ENCODE results near the gene IP6K3. TPM values are rescaled to one million over a fixed set of nuclear protein-coding genes. Genes with fewer than 3 reads are reported as not detected.

IP6K3 gene
- polyA plus RNA-seq, 1 donor = 0.34 TPM

DNA sequence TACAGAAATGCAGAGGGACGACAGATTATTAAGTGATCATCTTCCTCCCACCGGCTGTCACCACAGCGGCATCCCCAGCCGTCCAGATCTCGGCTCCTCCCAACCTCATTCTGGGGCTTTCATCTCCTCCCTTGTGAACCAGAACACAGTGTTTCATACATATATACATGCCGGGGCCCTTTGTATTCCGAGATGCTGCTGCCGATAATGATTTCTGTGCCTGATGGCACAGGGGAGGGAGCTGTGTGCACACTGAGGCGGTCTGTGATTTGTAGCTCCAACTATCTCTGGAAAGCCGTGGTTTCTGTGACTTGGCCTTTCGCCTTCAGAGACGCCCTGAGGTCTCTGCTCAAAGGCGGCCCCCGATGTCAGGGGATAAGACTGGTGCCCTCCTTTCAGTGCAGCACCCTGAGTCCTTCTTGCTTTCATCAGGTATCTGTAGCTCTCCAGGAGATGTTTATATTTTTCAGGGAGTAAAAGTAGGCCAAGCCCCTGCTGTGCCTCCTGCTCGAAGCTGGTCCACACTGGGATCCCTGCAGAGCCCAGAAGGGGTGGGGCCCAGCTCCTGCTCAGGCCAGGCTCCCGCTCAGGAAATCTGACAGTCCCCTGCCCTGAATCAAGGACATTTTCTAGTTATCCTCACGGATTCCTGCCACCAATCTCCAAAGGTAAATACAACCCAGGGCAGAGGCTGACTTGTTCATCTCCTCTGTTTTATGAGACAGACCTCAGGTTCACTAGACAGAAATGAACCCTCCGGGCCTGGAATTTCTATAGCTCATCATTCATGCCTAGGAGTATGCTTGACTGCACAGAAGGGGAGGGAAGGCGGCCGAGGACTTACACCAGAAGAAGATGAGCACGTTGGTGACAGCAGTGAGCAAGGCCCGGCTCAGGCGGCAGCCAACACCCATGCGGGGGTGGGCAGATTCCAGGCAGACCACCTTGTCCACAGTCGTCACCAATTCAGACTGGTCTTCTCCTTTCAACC, 31.0 kb upstream of the IP6K3 start:
- no peak for DNase-seq
- Histone ChIP-seq H3K4me1 (ENCODE audit: control insufficient read depth, insufficient read depth, low read length) (no peaks in the 10 kb centered on the region), H3K9me3 (ENCODE audit: control insufficient read depth, low read depth, low read length) (no peaks in the 10 kb centered on the region), H3K4me3 (ENCODE audit: low read length) (no peak overlapping the region), H3K27me3 (ENCODE audit: control insufficient read depth, insufficient read depth, low read length) (no peaks in the 10 kb centered on the region), H3K36me3 (ENCODE audit: control insufficient read depth, insufficient read depth, low read length) (peaks cover 94% of the 10 kb centered on the region), H3K27ac (ENCODE audit: low read length) (no peak overlapping the region)
- WGBS (ENCODE audit: insufficient coverage, low lambda C conversion rate) = 95% methylated on average over 4 of the region's 25 CpGs

DNA sequence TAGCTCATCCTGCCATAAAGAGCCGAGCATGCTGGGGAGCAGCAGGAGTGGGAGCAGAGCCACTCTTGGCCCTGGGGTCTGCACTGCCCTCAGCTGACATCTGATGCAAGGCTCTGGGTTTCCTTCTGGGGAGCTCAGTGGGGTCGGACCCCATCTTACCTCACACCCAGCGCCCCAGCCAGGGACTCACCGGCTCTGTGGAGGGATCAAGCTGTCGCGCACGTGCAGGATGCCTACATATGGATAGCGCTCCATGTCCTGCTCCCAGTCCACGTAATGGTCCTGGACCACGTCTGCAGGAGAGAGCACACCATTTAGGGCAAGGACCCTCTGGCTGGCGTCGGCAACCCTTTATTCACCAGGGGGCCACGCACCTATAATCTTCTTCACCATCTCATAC, 30.1 kb upstream of the IP6K3 start:
- Histone ChIP-seq H3K4me3 (ENCODE audit: low read length) (no peak overlapping the region), H3K9me3 (ENCODE audit: control insufficient read depth, low read depth, low read length) (no peaks in the 10 kb centered on the region), H3K27ac (ENCODE audit: low read length) (no peak overlapping the region), H3K36me3 (ENCODE audit: control insufficient read depth, insufficient read depth, low read length) (peaks cover 94% of the 10 kb centered on the region), H3K4me1 (ENCODE audit: control insufficient read depth, insufficient read depth, low read length) (peaks cover 5% of the 10 kb centered on the region), H3K27me3 (ENCODE audit: control insufficient read depth, insufficient read depth, low read length) (no peaks in the 10 kb centered on the region)
- DNase-seq = no peak
- no CpG with 5 or more reads among the region's 13 CpGs for WGBS (ENCODE audit: insufficient coverage, low lambda C conversion rate)

GRCh38 chr6:33776186-33776585, 29.5 kb upstream of the IP6K3 start:
- Histone ChIP-seq H3K4me3 (ENCODE audit: low read length) (no peak overlapping the region), H3K36me3 (ENCODE audit: control insufficient read depth, insufficient read depth, low read length) (peaks cover 89% of the 10 kb centered on the region), H3K27ac (ENCODE audit: low read length) (no peak overlapping the region), H3K9me3 (ENCODE audit: control insufficient read depth, low read depth, low read length) (no peaks in the 10 kb centered on the region), H3K27me3 (ENCODE audit: control insufficient read depth, insufficient read depth, low read length) (no peaks in the 10 kb centered on the region), H3K4me1 (ENCODE audit: control insufficient read depth, insufficient read depth, low read length) (peaks cover 10% of the 10 kb centered on the region)
- WGBS (ENCODE audit: insufficient coverage, low lambda C conversion rate) = no CpG with 5 or more reads among the region's 4 CpGs
- DNase-seq = no peak

DNA sequence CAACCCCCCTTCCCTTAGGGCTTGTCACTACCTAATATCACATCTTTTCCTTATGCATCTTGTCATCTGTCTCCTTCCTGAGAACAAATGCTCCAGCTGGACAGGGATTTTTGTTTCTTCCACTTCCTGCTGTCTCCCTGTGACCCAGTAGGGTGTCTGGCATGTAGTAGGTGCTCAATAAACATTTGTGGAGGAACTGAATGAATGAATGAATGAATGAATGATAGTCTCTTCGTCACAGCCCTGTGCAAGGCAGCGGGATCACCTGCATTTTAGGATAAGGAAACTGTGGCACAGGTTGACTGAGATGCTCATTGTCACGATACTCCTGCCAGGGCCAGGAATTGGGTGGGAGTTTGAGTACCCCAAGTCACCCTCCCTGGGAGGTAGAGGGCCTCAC, 28.1 kb upstream of the IP6K3 start:
- H3K36me3 ChIP-seq (ENCODE audit: control insufficient read depth, insufficient read depth, low read length) = peaks cover 75% of the 10 kb centered on the region
- no peak for DNase-seq
- peaks cover 21% of the 10 kb centered on the region for H3K4me1 ChIP-seq (ENCODE audit: control insufficient read depth, insufficient read depth, low read length)
- H3K9me3 ChIP-seq (ENCODE audit: control insufficient read depth, low read depth, low read length) = no peaks in the 10 kb centered on the region
- WGBS (ENCODE audit: insufficient coverage, low lambda C conversion rate) = 100% methylated on average over 2 of the region's 3 CpGs
- no peaks in the 10 kb centered on the region for H3K27me3 ChIP-seq (ENCODE audit: control insufficient read depth, insufficient read depth, low read length)
- no peak overlapping the region for H3K4me3 ChIP-seq (ENCODE audit: low read length)
- no peak overlapping the region for H3K27ac ChIP-seq (ENCODE audit: low read length)

DNA sequence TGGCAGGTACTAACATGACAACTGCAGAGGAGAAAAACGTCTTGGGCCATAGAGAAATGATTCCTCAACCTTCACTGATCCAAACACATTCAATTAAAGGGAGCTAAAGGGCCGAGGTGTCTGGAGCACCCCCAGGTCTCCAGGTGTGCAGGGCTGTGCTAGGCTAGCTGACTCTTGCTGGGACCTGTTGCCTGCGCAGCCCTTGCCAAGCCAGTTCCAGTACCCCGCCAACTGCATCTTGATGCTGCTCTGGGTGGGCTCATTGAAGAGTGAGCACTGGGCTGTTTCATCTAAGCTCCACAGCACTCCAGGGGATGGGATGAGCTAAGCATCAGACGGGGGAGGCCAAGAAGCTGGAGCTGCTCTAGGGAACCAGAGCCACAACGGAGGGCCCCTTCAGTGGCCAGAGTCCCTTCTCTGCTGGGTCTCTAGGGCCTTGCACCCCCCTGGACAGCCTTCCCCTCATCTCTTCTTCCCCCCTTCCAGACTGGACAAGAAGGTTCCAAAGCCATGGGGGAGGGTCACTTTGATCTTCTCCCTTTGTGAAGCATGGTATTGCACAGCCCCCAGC, 26.3 kb upstream of the IP6K3 start:
- peaks cover 21% of the 10 kb centered on the region for H3K4me1 ChIP-seq (ENCODE audit: control insufficient read depth, insufficient read depth, low read length)
- peaks cover 57% of the 10 kb centered on the region for H3K36me3 ChIP-seq (ENCODE audit: control insufficient read depth, insufficient read depth, low read length)
- no peak for DNase-seq
- no CpG with 5 or more reads among the region's 6 CpGs for WGBS (ENCODE audit: insufficient coverage, low lambda C conversion rate)
- no peak overlapping the region for H3K27ac ChIP-seq (ENCODE audit: low read length)
- H3K27me3 ChIP-seq (ENCODE audit: control insufficient read depth, insufficient read depth, low read length) = no peaks in the 10 kb centered on the region
- H3K4me3 ChIP-seq (ENCODE audit: low read length) = no peak overlapping the region
- H3K9me3 ChIP-seq (ENCODE audit: control insufficient read depth, low read depth, low read length) = no peaks in the 10 kb centered on the region

- Histone ChIP-seq H3K4me1 (ENCODE audit: control insufficient read depth, insufficient read depth, low read length) (peaks cover 21% of the 10 kb centered on the region), H3K9me3 (ENCODE audit: control insufficient read depth, low read depth, low read length) (no peaks in the 10 kb centered on the region), H3K27ac (ENCODE audit: low read length) (peak overlapping the region; percentile 43), H3K4me3 (ENCODE audit: low read length) (no peak overlapping the region), H3K27me3 (ENCODE audit: control insufficient read depth, insufficient read depth, low read length) (no peaks in the 10 kb centered on the region), H3K36me3 (ENCODE audit: control insufficient read depth, insufficient read depth, low read length) (peaks cover 50% of the 10 kb centered on the region)
- no peak for DNase-seq
- no CpG with 5 or more reads among the region's 24 CpGs for WGBS (ENCODE audit: insufficient coverage, low lambda C conversion rate)
These were observed 25.6 kb upstream of the IP6K3 start for GRCh38 chr6:33772082-33772830.

GRCh38 chr6:33771146-33772081, 24.7 kb upstream of the IP6K3 start:
- H3K36me3 ChIP-seq (ENCODE audit: control insufficient read depth, insufficient read depth, low read length) = peaks cover 41% of the 10 kb centered on the region
- WGBS (ENCODE audit: insufficient coverage, low lambda C conversion rate) = no CpG with 5 or more reads among the region's 47 CpGs
- H3K27me3 ChIP-seq (ENCODE audit: control insufficient read depth, insufficient read depth, low read length) = no peaks in the 10 kb centered on the region
- H3K27ac ChIP-seq (ENCODE audit: low read length) = peak overlapping the region; percentile 43
- H3K4me1 ChIP-seq (ENCODE audit: control insufficient read depth, insufficient read depth, low read length) = peaks cover 21% of the 10 kb centered on the region
- H3K4me3 ChIP-seq (ENCODE audit: low read length) = no peak overlapping the region
- DNase-seq = peak; percentile 50 to 69
- no peaks in the 10 kb centered on the region for H3K9me3 ChIP-seq (ENCODE audit: control insufficient read depth, low read depth, low read length)

DNA sequence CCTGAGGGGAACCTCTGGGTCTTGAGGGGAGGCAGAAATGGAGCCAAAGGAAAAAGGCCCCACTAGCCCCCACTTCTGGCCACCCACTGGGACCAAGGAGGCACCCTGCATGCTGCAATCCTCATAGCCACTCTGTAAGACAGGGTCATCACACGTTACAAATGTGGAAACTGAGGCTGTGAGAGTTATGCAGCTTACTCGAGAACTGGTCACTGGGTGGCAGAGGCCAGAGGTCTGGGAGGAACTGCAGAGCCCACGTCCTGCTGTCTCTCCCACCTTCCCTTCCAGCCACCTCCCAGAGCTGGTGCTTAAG, 24.1 kb upstream of the IP6K3 start:
- Histone ChIP-seq H3K27me3 (ENCODE audit: control insufficient read depth, insufficient read depth, low read length) (no peaks in the 10 kb centered on the region), H3K4me1 (ENCODE audit: control insufficient read depth, insufficient read depth, low read length) (peaks cover 21% of the 10 kb centered on the region), H3K27ac (ENCODE audit: low read length) (peak overlapping the region; percentile 7), H3K4me3 (ENCODE audit: low read length) (no peak overlapping the region), H3K36me3 (ENCODE audit: control insufficient read depth, insufficient read depth, low read length) (peaks cover 35% of the 10 kb centered on the region), H3K9me3 (ENCODE audit: control insufficient read depth, low read depth, low read length) (no peaks in the 10 kb centered on the region)
- no CpG with 5 or more reads among the region's 3 CpGs for WGBS (ENCODE audit: insufficient coverage, low lambda C conversion rate)
- no peak for DNase-seq

- WGBS (ENCODE audit: insufficient coverage, low lambda C conversion rate) = no CpG with 5 or more reads among the region's 14 CpGs
- no peak overlapping the region for H3K4me3 ChIP-seq (ENCODE audit: low read length)
- H3K4me1 ChIP-seq (ENCODE audit: control insufficient read depth, insufficient read depth, low read length) = peaks cover 21% of the 10 kb centered on the region
- no peaks in the 10 kb centered on the region for H3K9me3 ChIP-seq (ENCODE audit: control insufficient read depth, low read depth, low read length)
- peak overlapping the region; percentile 7 for H3K27ac ChIP-seq (ENCODE audit: low read length)
- no peaks in the 10 kb centered on the region for H3K27me3 ChIP-seq (ENCODE audit: control insufficient read depth, insufficient read depth, low read length)
- H3K36me3 ChIP-seq (ENCODE audit: control insufficient read depth, insufficient read depth, low read length) = peaks cover 30% of the 10 kb centered on the region
- DNase-seq = no peak
These were observed 23.6 kb upstream of the IP6K3 start for GRCh38 chr6:33770124-33770832.

Measured in large intestine (tissue), 3 donors.